SW 1271 (cell line): ENCODE measurements around the gene NFAT5.
"Not testable (repeated sequence)": the region's sequence is repeated elsewhere in the genome, so short reads cannot be mapped to it uniquely, and the experiment has no call there.

Source experiments
- DNase-seq, 2 experiments: peaks; one replicate each; lab custom pipeline; 2025; lab: John Stamatoyannopoulos, UW

The NFAT5 gene

GRCh38 chr16:69595127-69596036 lies 29.6 kb downstream of the NFAT5 start:
- peak in 1 of 2 experiments; percentile 43 for DNase-seq

GRCh38 chr16:69596801-69597200 lies 31.0 kb downstream of the NFAT5 start:
- no peak for DNase-seq

- no peak for DNase-seq
Observed at GRCh38 chr16:69598045-69598444, 32.3 kb downstream of the NFAT5 start.

GRCh38 chr16:69599731-69600130 lies 34.0 kb downstream of the NFAT5 start:
- no peak for DNase-seq

GRCh38 chr16:69600202-69600601 lies 34.4 kb downstream of the NFAT5 start:
- DNase-seq = no peak

- DNase-seq = no peak
Observed at GRCh38 chr16:69601250-69601649, 35.5 kb downstream of the NFAT5 start.

GRCh38 chr16:69606985-69607384 lies 41.2 kb downstream of the NFAT5 start:
- DNase-seq = no peak

- DNase-seq = no peak
Observed at GRCh38 chr16:69607674-69608073, 41.9 kb downstream of the NFAT5 start.

GRCh38 chr16:69610356-69610755 lies 44.6 kb downstream of the NFAT5 start:
- no peak for DNase-seq

- DNase-seq = no peak
Observed at GRCh38 chr16:69611103-69611640, 45.4 kb downstream of the NFAT5 start.

GRCh38 chr16:69613378-69614154 lies 47.8 kb downstream of the NFAT5 start:
- no peak for DNase-seq

GRCh38 chr16:69615528-69615927 lies 49.8 kb downstream of the NFAT5 start:
- no peak for DNase-seq

- no peak for DNase-seq
Observed at GRCh38 chr16:69616082-69616481, 50.3 kb downstream of the NFAT5 start.

- DNase-seq = no peak
Observed at GRCh38 chr16:69618307-69618706, 52.5 kb downstream of the NFAT5 start.

- no peak for DNase-seq
Observed at GRCh38 chr16:69618721-69619120, 53.0 kb downstream of the NFAT5 start.

GRCh38 chr16:69619514-69619913 lies 53.7 kb downstream of the NFAT5 start:
- DNase-seq = no peak

- no peak for DNase-seq
Observed at GRCh38 chr16:69620573-69620972, 54.8 kb downstream of the NFAT5 start.

- DNase-seq = no peak
Observed at GRCh38 chr16:69621225-69621624, 55.5 kb downstream of the NFAT5 start.

- no peak for DNase-seq
Observed at GRCh38 chr16:69626256-69626655, 60.5 kb downstream of the NFAT5 start.

GRCh38 chr16:69632828-69633227 lies 67.1 kb downstream of the NFAT5 start:
- no peak for DNase-seq

- DNase-seq = no peak
Observed at GRCh38 chr16:69633375-69633774, 67.6 kb downstream of the NFAT5 start.

GRCh38 chr16:69636563-69637146 lies 70.9 kb downstream of the NFAT5 start:
- DNase-seq = not testable (repeated sequence)
